ENCODE data around the gene EXOC6.

Gene EXOC6

GRCh38 chr10:93073539-93074146 is 225.3 kb downstream of the EXOC6 start, which contains the start of gene CYP26A1:
TSS of gene CYP26A1 (plus strand) at chr10:93073893. CDS start at chr10:93073935, 42 bp downstream.
- TF ChIP-seq CTCF (IDR thresholded peaks at IDR 0.05) (peak; percentile 30), ZFX (IDR thresholded peaks at IDR 0.05; ENCODE audit: borderline replicate concordance) (no peak)
- no peak within 1 kb of the TSS for H3K27ac ChIP-seq

GRCh38 chr10:93074147-93074596 is 225.9 kb downstream of the EXOC6 start:
- TF ChIP-seq CTCF (IDR thresholded peaks at IDR 0.05) (no peak; the same call in 1 of the 2 replicates), ZFX (IDR thresholded peaks at IDR 0.05; ENCODE audit: borderline replicate concordance) (no peak)
- no peak overlapping the region for H3K27ac ChIP-seq

- H3K27ac ChIP-seq, result no peak overlapping the region
- TF ChIP-seq CTCF (IDR thresholded peaks at IDR 0.05) (no peak), ZFX (IDR thresholded peaks at IDR 0.05; ENCODE audit: borderline replicate concordance) (no peak)
Measured at GRCh38 chr10:93074597-93075368, 226.5 kb downstream of the EXOC6 start.

GRCh38 chr10:93075369-93076221 is 227.3 kb downstream of the EXOC6 start:
- TF ChIP-seq CTCF (IDR thresholded peaks at IDR 0.05) (no peak), ZFX (IDR thresholded peaks at IDR 0.05; ENCODE audit: borderline replicate concordance) (no peak)
- H3K27ac ChIP-seq, result no peak overlapping the region

- no peak for TF ChIP-seq CTCF (IDR thresholded peaks at IDR 0.05)
- no peak for TF ChIP-seq ZFX (IDR thresholded peaks at IDR 0.05; ENCODE audit: borderline replicate concordance)
- H3K27ac ChIP-seq, result no peak overlapping the region
Measured at GRCh38 chr10:93076871-93077270, 228.6 kb downstream of the EXOC6 start.

- TF ChIP-seq CTCF (IDR thresholded peaks at IDR 0.05), result no peak
- no peak for TF ChIP-seq ZFX (IDR thresholded peaks at IDR 0.05; ENCODE audit: borderline replicate concordance)
Measured at GRCh38 chr10:93077860-93078337, 229.6 kb downstream of the EXOC6 start.

More at GRCh38 chr10:93077860-93078337, 229.6 kb downstream of the EXOC6 start:
- no peak overlapping the region for H3K27ac ChIP-seq

All from 22Rv1 (cell line).